ENCODE data around the gene LCN10.

Gene LCN10

GRCh38 chr9:136773386-136774044, 30.8 kb upstream of the LCN10 start:
- ATAC-seq = peak; percentile 86
- TF ChIP-seq RARB (CRISPR knock-in tag; IDR thresholded peaks at IDR 0.05) = no peak
- no peak for TF ChIP-seq BACH2 (CRISPR knock-in tag; IDR thresholded peaks at IDR 0.05; ENCODE audit: borderline replicate concordance)
- no peak for TF ChIP-seq TOX (CRISPR knock-in tag; IDR thresholded peaks at IDR 0.05; ENCODE audit: borderline replicate concordance)
- TF ChIP-seq, protein P1, sequence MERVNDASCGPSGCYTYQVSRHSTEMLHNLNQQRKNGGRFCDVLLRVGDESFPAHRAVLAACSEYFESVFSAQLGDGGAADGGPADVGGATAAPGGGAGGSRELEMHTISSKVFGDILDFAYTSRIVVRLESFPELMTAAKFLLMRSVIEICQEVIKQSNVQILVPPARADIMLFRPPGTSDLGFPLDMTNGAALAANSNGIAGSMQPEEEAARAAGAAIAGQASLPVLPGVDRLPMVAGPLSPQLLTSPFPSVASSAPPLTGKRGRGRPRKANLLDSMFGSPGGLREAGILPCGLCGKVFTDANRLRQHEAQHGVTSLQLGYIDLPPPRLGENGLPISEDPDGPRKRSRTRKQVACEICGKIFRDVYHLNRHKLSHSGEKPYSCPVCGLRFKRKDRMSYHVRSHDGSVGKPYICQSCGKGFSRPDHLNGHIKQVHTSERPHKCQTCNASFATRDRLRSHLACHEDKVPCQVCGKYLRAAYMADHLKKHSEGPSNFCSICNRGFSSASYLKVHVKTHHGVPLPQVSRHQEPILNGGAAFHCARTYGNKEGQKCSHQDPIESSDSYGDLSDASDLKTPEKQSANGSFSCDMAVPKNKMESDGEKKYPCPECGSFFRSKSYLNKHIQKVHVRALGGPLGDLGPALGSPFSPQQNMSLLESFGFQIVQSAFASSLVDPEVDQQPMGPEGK (CRISPR knock-in tag; IDR thresholded peaks at IDR 0.05; ENCODE audit: borderline replicate concordance) = no peak
- TF ChIP-seq ZNF565 (CRISPR knock-in tag; conservative IDR thresholded peaks at IDR 0.05; ENCODE audit: low read depth) = peak; percentile 99

GRCh38 chr9:136771907-136772415, 29.2 kb upstream of the LCN10 start:
- ATAC-seq = no peak

More at GRCh38 chr9:136771907-136772415, 29.2 kb upstream of the LCN10 start:
- TF ChIP-seq ARNTL (CRISPR knock-in tag; IDR thresholded peaks at IDR 0.05; ENCODE audit: borderline replicate concordance, low read depth) = no peak
- no peak for TF ChIP-seq ZNF8 (CRISPR knock-in tag; IDR thresholded peaks at IDR 0.05)
- TF ChIP-seq CSRNP3 (CRISPR knock-in tag; IDR thresholded peaks at IDR 0.05) = no peak
- no peak for TF ChIP-seq ZFP30 (CRISPR knock-in tag; IDR thresholded peaks at IDR 0.05)
- no peak for TF ChIP-seq ZFP3 (CRISPR knock-in tag; IDR thresholded peaks at IDR 0.05)
- no peak for TF ChIP-seq SNAI2 (CRISPR knock-in tag; IDR thresholded peaks at IDR 0.05)
- TF ChIP-seq, protein P1 (CRISPR knock-in tag; IDR thresholded peaks at IDR 0.05; ENCODE audit: borderline replicate concordance) = no peak
- no peak for TF ChIP-seq TCF4 (CRISPR knock-in tag; IDR thresholded peaks at IDR 0.05; ENCODE audit: borderline replicate concordance)
- no peak for TF ChIP-seq ZNF565 (CRISPR knock-in tag; conservative IDR thresholded peaks at IDR 0.05; ENCODE audit: low read depth)
- TF ChIP-seq, protein P2, sequence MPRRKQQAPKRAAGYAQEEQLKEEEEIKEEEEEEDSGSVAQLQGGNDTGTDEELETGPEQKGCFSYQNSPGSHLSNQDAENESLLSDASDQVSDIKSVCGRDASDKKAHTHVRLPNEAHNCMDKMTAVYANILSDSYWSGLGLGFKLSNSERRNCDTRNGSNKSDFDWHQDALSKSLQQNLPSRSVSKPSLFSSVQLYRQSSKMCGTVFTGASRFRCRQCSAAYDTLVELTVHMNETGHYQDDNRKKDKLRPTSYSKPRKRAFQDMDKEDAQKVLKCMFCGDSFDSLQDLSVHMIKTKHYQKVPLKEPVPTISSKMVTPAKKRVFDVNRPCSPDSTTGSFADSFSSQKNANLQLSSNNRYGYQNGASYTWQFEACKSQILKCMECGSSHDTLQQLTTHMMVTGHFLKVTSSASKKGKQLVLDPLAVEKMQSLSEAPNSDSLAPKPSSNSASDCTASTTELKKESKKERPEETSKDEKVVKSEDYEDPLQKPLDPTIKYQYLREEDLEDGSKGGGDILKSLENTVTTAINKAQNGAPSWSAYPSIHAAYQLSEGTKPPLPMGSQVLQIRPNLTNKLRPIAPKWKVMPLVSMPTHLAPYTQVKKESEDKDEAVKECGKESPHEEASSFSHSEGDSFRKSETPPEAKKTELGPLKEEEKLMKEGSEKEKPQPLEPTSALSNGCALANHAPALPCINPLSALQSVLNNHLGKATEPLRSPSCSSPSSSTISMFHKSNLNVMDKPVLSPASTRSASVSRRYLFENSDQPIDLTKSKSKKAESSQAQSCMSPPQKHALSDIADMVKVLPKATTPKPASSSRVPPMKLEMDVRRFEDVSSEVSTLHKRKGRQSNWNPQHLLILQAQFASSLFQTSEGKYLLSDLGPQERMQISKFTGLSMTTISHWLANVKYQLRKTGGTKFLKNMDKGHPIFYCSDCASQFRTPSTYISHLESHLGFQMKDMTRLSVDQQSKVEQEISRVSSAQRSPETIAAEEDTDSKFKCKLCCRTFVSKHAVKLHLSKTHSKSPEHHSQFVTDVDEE (CRISPR knock-in tag; IDR thresholded peaks at IDR 0.05) = no peak
- TF ChIP-seq, protein P3, sequence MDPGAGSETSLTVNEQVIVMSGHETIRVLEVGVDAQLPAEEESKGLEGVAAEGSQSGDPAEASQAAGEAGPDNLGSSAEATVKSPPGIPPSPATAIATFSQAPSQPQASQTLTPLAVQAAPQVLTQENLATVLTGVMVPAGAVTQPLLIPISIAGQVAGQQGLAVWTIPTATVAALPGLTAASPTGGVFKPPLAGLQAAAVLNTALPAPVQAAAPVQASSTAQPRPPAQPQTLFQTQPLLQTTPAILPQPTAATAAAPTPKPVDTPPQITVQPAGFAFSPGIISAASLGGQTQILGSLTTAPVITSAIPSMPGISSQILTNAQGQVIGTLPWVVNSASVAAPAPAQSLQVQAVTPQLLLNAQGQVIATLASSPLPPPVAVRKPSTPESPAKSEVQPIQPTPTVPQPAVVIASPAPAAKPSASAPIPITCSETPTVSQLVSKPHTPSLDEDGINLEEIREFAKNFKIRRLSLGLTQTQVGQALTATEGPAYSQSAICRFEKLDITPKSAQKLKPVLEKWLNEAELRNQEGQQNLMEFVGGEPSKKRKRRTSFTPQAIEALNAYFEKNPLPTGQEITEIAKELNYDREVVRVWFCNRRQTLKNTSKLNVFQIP (CRISPR knock-in tag; IDR thresholded peaks at IDR 0.05; ENCODE audit: borderline replicate concordance, low read depth) = no peak
- TF ChIP-seq, protein P4, sequence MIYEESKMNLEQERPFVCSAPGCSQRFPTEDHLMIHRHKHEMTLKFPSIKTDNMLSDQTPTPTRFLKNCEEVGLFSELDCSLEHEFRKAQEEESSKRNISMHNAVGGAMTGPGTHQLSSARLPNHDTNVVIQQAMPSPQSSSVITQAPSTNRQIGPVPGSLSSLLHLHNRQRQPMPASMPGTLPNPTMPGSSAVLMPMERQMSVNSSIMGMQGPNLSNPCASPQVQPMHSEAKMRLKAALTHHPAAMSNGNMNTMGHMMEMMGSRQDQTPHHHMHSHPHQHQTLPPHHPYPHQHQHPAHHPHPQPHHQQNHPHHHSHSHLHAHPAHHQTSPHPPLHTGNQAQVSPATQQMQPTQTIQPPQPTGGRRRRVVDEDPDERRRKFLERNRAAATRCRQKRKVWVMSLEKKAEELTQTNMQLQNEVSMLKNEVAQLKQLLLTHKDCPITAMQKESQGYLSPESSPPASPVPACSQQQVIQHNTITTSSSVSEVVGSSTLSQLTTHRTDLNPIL (CRISPR knock-in tag; IDR thresholded peaks at IDR 0.05; ENCODE audit: low read depth) = no peak
- TF ChIP-seq TOX (CRISPR knock-in tag; IDR thresholded peaks at IDR 0.05; ENCODE audit: borderline replicate concordance) = no peak
- no peak for TF ChIP-seq ZC3H10 (CRISPR knock-in tag; IDR thresholded peaks at IDR 0.05)
- no peak for TF ChIP-seq RARB (CRISPR knock-in tag; IDR thresholded peaks at IDR 0.05)
- TF ChIP-seq ZNF70 (CRISPR knock-in tag; IDR thresholded peaks at IDR 0.05) = no peak
- no peak for TF ChIP-seq ESRRG (CRISPR knock-in tag; IDR thresholded peaks at IDR 0.05)
- TF ChIP-seq CSDC2 (CRISPR knock-in tag; IDR thresholded peaks at IDR 0.05) = no peak
- no peak for TF ChIP-seq PPARA (CRISPR knock-in tag; IDR thresholded peaks at IDR 0.05; ENCODE audit: borderline replicate concordance)
